ENCODE results near the gene MGAT5. TPM values are rescaled to one million over a fixed set of nuclear protein-coding genes. Genes with fewer than 3 reads are reported as not detected.

MGAT5 gene
- total RNA-seq, 2 experiments from 2014 or later, result 60.8 to 68.0 TPM

DNA sequence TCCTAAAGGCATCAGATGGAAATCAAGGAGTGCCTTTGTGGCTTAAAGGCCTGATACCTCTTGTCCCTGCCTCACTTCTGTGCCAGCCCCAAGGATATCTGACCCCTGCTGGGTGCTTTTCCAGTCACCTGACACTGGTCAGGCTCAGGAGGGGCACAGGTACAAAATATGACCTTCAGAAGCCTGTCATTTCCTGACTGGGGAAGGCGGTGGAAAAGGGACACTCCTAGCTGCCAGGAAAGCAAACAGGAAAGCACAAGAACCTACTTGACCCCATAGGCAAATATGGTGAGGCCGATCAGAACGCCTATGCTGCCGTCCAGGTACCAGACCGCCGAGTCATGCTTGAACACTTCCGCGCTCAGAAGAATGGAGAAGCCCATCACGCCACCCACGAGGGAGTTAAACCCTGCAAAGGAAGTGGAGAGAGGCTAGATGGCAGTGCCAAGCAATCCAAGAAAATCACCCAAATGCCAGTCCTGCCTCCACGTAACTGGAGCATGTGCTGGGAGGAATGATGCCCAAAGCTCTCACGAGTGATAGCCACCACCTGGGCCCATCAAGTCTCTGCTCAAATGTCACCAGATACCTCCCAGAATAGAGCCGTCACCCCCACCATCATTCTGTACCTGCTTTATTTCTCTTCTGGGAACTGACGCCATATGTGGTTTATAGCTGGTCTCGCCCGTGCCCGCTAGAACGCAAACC, 204.0 kb downstream of the MGAT5 start:
- Histone ChIP-seq H3K79me2 (ENCODE audit: insufficient read depth, low read depth, low read length) (no peaks in the 10 kb centered on the region), H3K9me3 (ENCODE audit: low read length) (no peaks in the 10 kb centered on the region), H3K9me2 (ENCODE audit: insufficient read depth, low read length) (no peaks in the 10 kb centered on the region), H3K4me1 (ENCODE audit: insufficient read depth, low read length, poor library complexity, severe bottlenecking) (no peaks in the 10 kb centered on the region), H3K27ac (ENCODE audit: low read depth, low read length, poor library complexity, severe bottlenecking) (no peak overlapping the region), H2AFZ (ENCODE audit: low read length) (no peak overlapping the region), H3K4me3 (ENCODE audit: low read depth, low read length, poor library complexity, severe bottlenecking) (no peak overlapping the region), H4K20me1 (ENCODE audit: insufficient read depth, low read length) (no peaks in the 10 kb centered on the region), H3K36me3 (ENCODE audit: insufficient read depth, low read length) (no peaks in the 10 kb centered on the region), H3K4me2 (ENCODE audit: low read length) (no peak overlapping the region)
- POLR2A ChIA-PET, result no interaction called here
- DNase-seq (ENCODE audit: low spot score), result no peak
- CTCF ChIA-PET (ENCODE audit: unreplicated experiment), result interaction anchor here (0.6 kb wide), 1 partner anchor 380 kb away, joined by 3 read pairs; no protein-coding TSS in a partner anchor
- intact Hi-C loops (cut with micrococcal nuclease; ENCODE audit: unreplicated experiment), result no loop called here
- BruUV-seq (replicated peaks), result no TSS peak
- TF ChIP-seq, protein P1, sequence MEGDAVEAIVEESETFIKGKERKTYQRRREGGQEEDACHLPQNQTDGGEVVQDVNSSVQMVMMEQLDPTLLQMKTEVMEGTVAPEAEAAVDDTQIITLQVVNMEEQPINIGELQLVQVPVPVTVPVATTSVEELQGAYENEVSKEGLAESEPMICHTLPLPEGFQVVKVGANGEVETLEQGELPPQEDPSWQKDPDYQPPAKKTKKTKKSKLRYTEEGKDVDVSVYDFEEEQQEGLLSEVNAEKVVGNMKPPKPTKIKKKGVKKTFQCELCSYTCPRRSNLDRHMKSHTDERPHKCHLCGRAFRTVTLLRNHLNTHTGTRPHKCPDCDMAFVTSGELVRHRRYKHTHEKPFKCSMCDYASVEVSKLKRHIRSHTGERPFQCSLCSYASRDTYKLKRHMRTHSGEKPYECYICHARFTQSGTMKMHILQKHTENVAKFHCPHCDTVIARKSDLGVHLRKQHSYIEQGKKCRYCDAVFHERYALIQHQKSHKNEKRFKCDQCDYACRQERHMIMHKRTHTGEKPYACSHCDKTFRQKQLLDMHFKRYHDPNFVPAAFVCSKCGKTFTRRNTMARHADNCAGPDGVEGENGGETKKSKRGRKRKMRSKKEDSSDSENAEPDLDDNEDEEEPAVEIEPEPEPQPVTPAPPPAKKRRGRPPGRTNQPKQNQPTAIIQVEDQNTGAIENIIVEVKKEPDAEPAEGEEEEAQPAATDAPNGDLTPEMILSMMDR (conservative IDR thresholded peaks at IDR 0.05; ENCODE audit: low read length), result no peak
- no peak for TF ChIP-seq EZH2phosphoT487 (IDR thresholded peaks at IDR 0.05; ENCODE audit: borderline replicate concordance, low read depth, low read length)

- no peak overlapping the region for H2AFZ ChIP-seq (ENCODE audit: low read length)
- BruUV-seq (replicated peaks), result no TSS peak
- ChIA-PET POLR2A (no interaction called here), CTCF (ENCODE audit: unreplicated experiment) (interaction anchor here (0.6 kb wide), 1 partner anchor 380 kb away, joined by 3 read pairs; no protein-coding TSS in a partner anchor)
- no peaks in the 10 kb centered on the region for H3K4me1 ChIP-seq (ENCODE audit: insufficient read depth, low read length, poor library complexity, severe bottlenecking)
- no peak for TF ChIP-seq EZH2phosphoT487 (IDR thresholded peaks at IDR 0.05; ENCODE audit: borderline replicate concordance, low read depth, low read length)
- TF ChIP-seq, protein P1 (conservative IDR thresholded peaks at IDR 0.05; ENCODE audit: low read length), result no peak
- H3K9me2 ChIP-seq (ENCODE audit: insufficient read depth, low read length), result no peaks in the 10 kb centered on the region
- DNase-seq (ENCODE audit: low spot score), result no peak
- intact Hi-C loops (cut with micrococcal nuclease; ENCODE audit: unreplicated experiment), result no loop called here
- H4K20me1 ChIP-seq (ENCODE audit: insufficient read depth, low read length), result no peaks in the 10 kb centered on the region
- no peaks in the 10 kb centered on the region for H3K79me2 ChIP-seq (ENCODE audit: insufficient read depth, low read depth, low read length)
- no peak overlapping the region for H3K4me2 ChIP-seq (ENCODE audit: low read length)
- no peak overlapping the region for H3K4me3 ChIP-seq (ENCODE audit: low read depth, low read length, poor library complexity, severe bottlenecking)
- no peaks in the 10 kb centered on the region for H3K9me3 ChIP-seq (ENCODE audit: low read length)
- H3K27ac ChIP-seq (ENCODE audit: low read depth, low read length, poor library complexity, severe bottlenecking), result no peak overlapping the region
- no peaks in the 10 kb centered on the region for H3K36me3 ChIP-seq (ENCODE audit: insufficient read depth, low read length)
Observed at GRCh38 chr2:134458473-134458853, 204.6 kb downstream of the MGAT5 start.

GRCh38 chr2:134458950-134459349, 205.1 kb downstream of the MGAT5 start:
- Histone ChIP-seq H3K4me2 (ENCODE audit: low read length) (no peak overlapping the region), H4K20me1 (ENCODE audit: insufficient read depth, low read length) (no peaks in the 10 kb centered on the region), H3K79me2 (ENCODE audit: insufficient read depth, low read depth, low read length) (no peaks in the 10 kb centered on the region), H3K9me3 (ENCODE audit: low read length) (no peaks in the 10 kb centered on the region), H2AFZ (ENCODE audit: low read length) (no peak overlapping the region), H3K27ac (ENCODE audit: low read depth, low read length, poor library complexity, severe bottlenecking) (no peak overlapping the region), H3K4me1 (ENCODE audit: insufficient read depth, low read length, poor library complexity, severe bottlenecking) (no peaks in the 10 kb centered on the region), H3K9me2 (ENCODE audit: insufficient read depth, low read length) (no peaks in the 10 kb centered on the region), H3K4me3 (ENCODE audit: low read depth, low read length, poor library complexity, severe bottlenecking) (no peak overlapping the region), H3K36me3 (ENCODE audit: insufficient read depth, low read length) (no peaks in the 10 kb centered on the region)
- no peak for TF ChIP-seq EZH2phosphoT487 (IDR thresholded peaks at IDR 0.05; ENCODE audit: borderline replicate concordance, low read depth, low read length)
- TF ChIP-seq, protein P1 (conservative IDR thresholded peaks at IDR 0.05; ENCODE audit: low read length), result no peak
- intact Hi-C loops (cut with micrococcal nuclease; ENCODE audit: unreplicated experiment), result no loop called here
- ChIA-PET CTCF (ENCODE audit: unreplicated experiment) (interaction anchor here (0.6 kb wide), 1 partner anchor 381 kb away, joined by 3 read pairs; no protein-coding TSS in a partner anchor), POLR2A (no interaction called here)
- no TSS peak for BruUV-seq (replicated peaks)
- no peak for DNase-seq (ENCODE audit: low spot score)
